GM21515 (cell line): ENCODE measurements around the gene TNKS1BP1.
"Not testable (repeated sequence)": the region's sequence is repeated elsewhere in the genome, so short reads cannot be mapped to it uniquely, and the experiment has no call there.

ENCODE experiments used
- ATAC-seq: cut with Tn5 transposase; IDR thresholded peaks from one replicate; pipeline ENCODE4 v1.9.1; 2021; ENCODE audit not compliant: unreplicated experiment

The TNKS1BP1 gene

GRCh38 chr11:57324886-57325734, at the start of gene TNKS1BP1:
TNKS1BP1 (minus strand) TSS chr11:57324952; CDS start chr11:57321885, 3,067 bp downstream.
- peak; percentile 91 for ATAC-seq

- ATAC-seq, result no peak
These were observed 48.4 kb upstream of the TNKS1BP1 start for GRCh38 chr11:57373146-57373545.

- ATAC-seq, result no peak
These were observed 46.2 kb upstream of the TNKS1BP1 start for GRCh38 chr11:57370941-57371340.

GRCh38 chr11:57370251-57370650, 45.5 kb upstream of the TNKS1BP1 start:
- no peak for ATAC-seq

GRCh38 chr11:57368845-57369232, 44.1 kb upstream of the TNKS1BP1 start:
- no peak for ATAC-seq

- ATAC-seq, result no peak
These were observed 43.5 kb upstream of the TNKS1BP1 start for GRCh38 chr11:57368106-57368844.

- ATAC-seq, result no peak
These were observed 40.3 kb upstream of the TNKS1BP1 start for GRCh38 chr11:57364851-57365660.

- no peak for ATAC-seq
These were observed 38.7 kb upstream of the TNKS1BP1 start for GRCh38 chr11:57363131-57364080.

- ATAC-seq, result no peak
These were observed 37.2 kb upstream of the TNKS1BP1 start for GRCh38 chr11:57361926-57362325.

GRCh38 chr11:57361420-57361819, 36.7 kb upstream of the TNKS1BP1 start:
- not testable (repeated sequence) for ATAC-seq

GRCh38 chr11:57360991-57361390, 36.2 kb upstream of the TNKS1BP1 start:
- no peak for ATAC-seq

GRCh38 chr11:57359896-57360690, 35.3 kb upstream of the TNKS1BP1 start:
- ATAC-seq, result no peak

GRCh38 chr11:57359396-57359795, 34.6 kb upstream of the TNKS1BP1 start:
- no peak for ATAC-seq

- no peak for ATAC-seq
These were observed 34.2 kb upstream of the TNKS1BP1 start for GRCh38 chr11:57358991-57359390.

- ATAC-seq, result no peak
These were observed 33.8 kb upstream of the TNKS1BP1 start for GRCh38 chr11:57358543-57358961.

GRCh38 chr11:57357856-57358255, 33.1 kb upstream of the TNKS1BP1 start:
- no peak for ATAC-seq

- no peak for ATAC-seq
These were observed 32.6 kb upstream of the TNKS1BP1 start for GRCh38 chr11:57357310-57357709.

- ATAC-seq, result no peak
These were observed 31.5 kb upstream of the TNKS1BP1 start for GRCh38 chr11:57356268-57356667.

GRCh38 chr11:57354699-57355098, 29.9 kb upstream of the TNKS1BP1 start:
- no peak for ATAC-seq
